ENCODE measurements around the gene INSM1. TPM values are rescaled to one million over a fixed set of nuclear protein-coding genes. Genes with fewer than 3 reads are reported as not detected.

INSM1 gene
- total RNA-seq, 1 experiment from 2014 or later, result 0.07 TPM

DNA sequence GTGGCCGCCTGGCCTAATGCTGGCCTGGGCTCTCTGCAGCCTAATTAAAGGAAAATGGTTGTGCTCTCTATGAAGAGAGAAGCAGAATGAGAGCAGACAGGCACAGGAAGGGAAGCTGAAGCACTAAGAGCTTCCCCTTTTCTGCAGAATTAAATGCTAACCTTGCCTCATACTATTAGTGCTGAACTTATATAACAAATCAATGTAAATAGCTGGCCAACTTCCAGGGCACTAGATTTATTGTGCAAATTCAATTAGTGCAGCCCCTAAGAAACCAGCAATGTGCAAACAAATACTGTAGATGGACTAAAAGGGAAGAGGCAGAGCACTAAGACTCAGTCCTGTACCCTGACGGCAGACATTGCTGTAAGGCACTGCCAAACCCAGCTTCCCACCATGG, 36.1 kb upstream of the INSM1 start:
- Histone ChIP-seq H3K9me3 (ENCODE audit: control insufficient read depth in 1 of 2, insufficient read depth in 1 of 2, low read depth in 1 of 2, low read length in 2 of 2) (no peaks in the 10 kb centered on the region), H3K27me3 (ENCODE audit: insufficient read depth, low read length) (peaks cover 12% of the 10 kb centered on the region; the same call in 1 of the 2 replicates), H4K20me1 (ENCODE audit: insufficient read depth) (no peaks in the 10 kb centered on the region), H3K9me2 (ENCODE audit: insufficient read depth) (no peaks in the 10 kb centered on the region), H3K4me3 (replicated peaks in 1 of 2; ENCODE audit: low read depth in 1 of 2, low read length in 2 of 2) (no peak overlapping the region), H3K4me2 (ENCODE audit: low read length) (no peak overlapping the region), H3K27ac (ENCODE audit: low read depth, low read length) (no peak overlapping the region), H3K4me1 (ENCODE audit: control insufficient read depth in 1 of 2, insufficient read depth in 2 of 2, low read length in 2 of 2) (no peaks in the 10 kb centered on the region), H3K9ac (ENCODE audit: low read length) (no peak overlapping the region), H2AFZ (ENCODE audit: low read depth, low read length, poor library complexity, severe bottlenecking) (no peak overlapping the region), H3K36me3 (ENCODE audit: control insufficient read depth in 1 of 2, insufficient read depth in 2 of 2, low read length in 2 of 2) (no peaks in the 10 kb centered on the region), H3K79me2 (ENCODE audit: insufficient read depth, low read length) (no peaks in the 10 kb centered on the region)
- ChIA-PET POLR2A (no interaction called here), CTCF (no interaction called here), RAD21 (ENCODE audit: low non-redundant PET in 1 of 2, low total read pairs in 2 of 2, uncharacterized antibody in 2 of 2, unreplicated experiment in 2 of 2) (no interaction called here)
- no TSS peak for BruUV-seq (replicated peaks)
- ATAC-seq, result no peak
- intact Hi-C loops (cut with micrococcal nuclease), result no loop called here
- TF ChIP-seq SP1 (IDR thresholded peaks at IDR 0.05; ENCODE audit: low read depth) (no peak), POLR2AphosphoS5 (IDR thresholded peaks at IDR 0.05; ENCODE audit: low read depth, low read length) (no peak), REST (IDR thresholded peaks at IDR 0.05; ENCODE audit: low read depth) (no peak), SIN3A (IDR thresholded peaks at IDR 0.05; ENCODE audit: low read depth) (no peak), MAX (IDR thresholded peaks at IDR 0.05) (no peak), ZBTB33 (IDR thresholded peaks at IDR 0.05; ENCODE audit: extremely low read depth, insufficient replicate concordance, low read length) (no peak), SRF (IDR thresholded peaks at IDR 0.05; ENCODE audit: low read depth) (no peak), CEBPB (IDR thresholded peaks at IDR 0.05; ENCODE audit: low read depth) (no peak)
- TF ChIP-seq, protein P1, sequence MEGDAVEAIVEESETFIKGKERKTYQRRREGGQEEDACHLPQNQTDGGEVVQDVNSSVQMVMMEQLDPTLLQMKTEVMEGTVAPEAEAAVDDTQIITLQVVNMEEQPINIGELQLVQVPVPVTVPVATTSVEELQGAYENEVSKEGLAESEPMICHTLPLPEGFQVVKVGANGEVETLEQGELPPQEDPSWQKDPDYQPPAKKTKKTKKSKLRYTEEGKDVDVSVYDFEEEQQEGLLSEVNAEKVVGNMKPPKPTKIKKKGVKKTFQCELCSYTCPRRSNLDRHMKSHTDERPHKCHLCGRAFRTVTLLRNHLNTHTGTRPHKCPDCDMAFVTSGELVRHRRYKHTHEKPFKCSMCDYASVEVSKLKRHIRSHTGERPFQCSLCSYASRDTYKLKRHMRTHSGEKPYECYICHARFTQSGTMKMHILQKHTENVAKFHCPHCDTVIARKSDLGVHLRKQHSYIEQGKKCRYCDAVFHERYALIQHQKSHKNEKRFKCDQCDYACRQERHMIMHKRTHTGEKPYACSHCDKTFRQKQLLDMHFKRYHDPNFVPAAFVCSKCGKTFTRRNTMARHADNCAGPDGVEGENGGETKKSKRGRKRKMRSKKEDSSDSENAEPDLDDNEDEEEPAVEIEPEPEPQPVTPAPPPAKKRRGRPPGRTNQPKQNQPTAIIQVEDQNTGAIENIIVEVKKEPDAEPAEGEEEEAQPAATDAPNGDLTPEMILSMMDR (IDR thresholded peaks at IDR 0.05 in 2 of 3, conservative IDR thresholded peaks at IDR 0.05 in 1 of 3; ENCODE audit: borderline replicate concordance in 1 of 3, insufficient read depth in 1 of 3, low read depth in 2 of 3, low read length in 2 of 3), result no peak
- no peak for DNase-seq (ENCODE audit: low read depth, low spot score)
